Hematopoietic multipotent progenitor cell treated with erythropoietin and hydrocortisone succinate and interleukin-3 and kit ligand, for 8 days (in vitro differentiated cells): ENCODE results near the gene RAPGEF6.
"Not testable (repeated sequence)": the region's sequence is repeated elsewhere in the genome, so short reads cannot be mapped to it uniquely, and the experiment has no call there.

ENCODE experiments used
- DNase-seq: peaks from one replicate; pipeline ENCODE4 v3.0.0-alpha.2; 2015

The RAPGEF6 gene

GRCh38 chr5:131381021-131381420 lies 254.0 kb downstream of the RAPGEF6 start:
- peak; percentile 20 for DNase-seq

DNA sequence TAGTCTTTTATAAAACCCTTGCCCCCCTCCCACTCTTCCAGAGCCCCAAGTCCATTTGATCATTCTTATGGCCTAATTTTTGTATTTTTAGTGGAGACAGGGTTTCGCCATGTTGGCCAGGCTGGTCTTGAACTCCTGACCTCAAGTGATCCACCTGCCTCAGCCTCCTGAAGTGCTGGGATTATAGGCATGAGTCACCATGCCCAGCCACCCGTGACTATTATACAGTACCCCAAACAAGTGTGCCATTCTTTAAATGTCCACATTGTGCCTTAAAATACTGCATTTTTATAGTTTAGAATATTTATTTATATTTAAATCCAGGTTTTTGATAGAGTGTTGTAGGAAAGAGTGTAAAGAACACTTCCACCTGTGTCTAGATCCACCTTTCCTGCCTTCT lies 254.8 kb downstream of the RAPGEF6 start:
- DNase-seq: not testable (repeated sequence)

- peak; percentile 84 for DNase-seq
Measured at GRCh38 chr5:131379723-131380122, 255.3 kb downstream of the RAPGEF6 start.

DNA sequence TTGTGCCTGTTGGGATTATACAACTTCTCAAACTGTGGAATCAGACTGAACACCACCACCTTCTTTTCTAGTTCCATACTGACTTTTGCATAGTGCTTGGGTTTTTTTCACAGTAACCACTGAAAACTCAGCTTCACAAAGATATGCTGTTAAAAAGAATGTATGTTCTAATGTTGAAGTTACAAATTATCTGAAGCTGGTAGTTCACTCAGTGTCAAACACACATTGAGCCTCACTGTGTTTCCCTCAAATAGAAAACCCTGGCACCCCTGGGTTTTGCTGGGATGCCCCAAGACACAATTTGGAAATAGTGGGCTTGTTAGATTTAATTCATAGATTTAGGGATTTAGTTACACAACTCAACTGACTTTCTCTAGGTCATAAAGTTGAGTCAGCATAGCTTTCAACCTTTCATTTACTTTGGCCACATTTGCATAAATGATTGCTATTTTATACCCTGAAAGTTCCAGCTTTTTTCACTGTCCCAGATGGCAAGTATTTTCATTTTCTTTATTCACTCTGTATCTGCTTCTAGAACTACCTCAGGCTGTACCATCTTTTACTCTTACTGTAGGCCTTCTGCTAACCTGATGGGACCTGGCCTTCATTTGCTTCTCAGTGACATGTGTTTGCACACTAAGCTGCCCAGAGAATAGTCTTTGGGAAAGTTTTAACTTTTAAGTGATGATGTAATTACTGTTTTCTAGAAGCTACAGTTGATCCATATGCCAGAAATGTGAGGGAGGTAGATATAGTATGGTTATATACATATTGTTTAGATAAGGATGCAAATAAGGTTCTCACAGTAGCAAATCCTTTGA lies 256.1 kb downstream of the RAPGEF6 start:
- peak; percentile 86 for DNase-seq

DNA sequence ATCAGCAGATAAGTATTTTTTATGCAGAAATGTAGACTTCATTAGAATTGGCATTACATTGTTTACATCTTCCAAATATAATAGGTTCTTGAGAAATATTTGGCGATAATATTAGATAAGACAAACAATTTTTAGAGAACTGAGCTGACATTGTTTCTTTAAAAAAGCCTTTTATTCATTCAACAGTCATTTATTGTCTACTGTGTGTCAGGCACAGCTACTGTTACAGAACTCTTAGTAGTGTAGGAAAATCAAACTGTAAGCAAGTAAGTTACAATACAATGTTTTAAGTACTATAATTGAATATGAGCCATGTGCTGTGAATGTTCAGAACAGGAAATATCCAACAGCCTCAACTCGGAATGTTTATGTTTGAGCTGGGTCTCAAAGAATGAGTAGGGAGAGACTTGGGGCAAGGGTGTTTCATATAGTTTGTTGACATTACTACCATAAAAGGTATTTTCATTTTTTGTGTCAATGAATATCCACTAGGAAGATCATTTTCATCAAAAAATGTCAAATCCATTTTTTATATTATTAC lies 257.2 kb downstream of the RAPGEF6 start:
- no peak for DNase-seq

- DNase-seq: no peak
Measured at GRCh38 chr5:131377346-131377745, 257.7 kb downstream of the RAPGEF6 start.

- peak; percentile 16 for DNase-seq
Measured at GRCh38 chr5:131375351-131375750, 259.7 kb downstream of the RAPGEF6 start.
